ENCODE data around the gene YBEY. TPM values are rescaled to one million over a fixed set of nuclear protein-coding genes. Genes with fewer than 3 reads are reported as not detected.

The YBEY gene, protein sequence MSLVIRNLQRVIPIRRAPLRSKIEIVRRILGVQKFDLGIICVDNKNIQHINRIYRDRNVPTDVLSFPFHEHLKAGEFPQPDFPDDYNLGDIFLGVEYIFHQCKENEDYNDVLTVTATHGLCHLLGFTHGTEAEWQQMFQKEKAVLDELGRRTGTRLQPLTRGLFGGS
- total RNA-seq: 20.3 and 26.5 TPM in 2 replicates

DNA sequence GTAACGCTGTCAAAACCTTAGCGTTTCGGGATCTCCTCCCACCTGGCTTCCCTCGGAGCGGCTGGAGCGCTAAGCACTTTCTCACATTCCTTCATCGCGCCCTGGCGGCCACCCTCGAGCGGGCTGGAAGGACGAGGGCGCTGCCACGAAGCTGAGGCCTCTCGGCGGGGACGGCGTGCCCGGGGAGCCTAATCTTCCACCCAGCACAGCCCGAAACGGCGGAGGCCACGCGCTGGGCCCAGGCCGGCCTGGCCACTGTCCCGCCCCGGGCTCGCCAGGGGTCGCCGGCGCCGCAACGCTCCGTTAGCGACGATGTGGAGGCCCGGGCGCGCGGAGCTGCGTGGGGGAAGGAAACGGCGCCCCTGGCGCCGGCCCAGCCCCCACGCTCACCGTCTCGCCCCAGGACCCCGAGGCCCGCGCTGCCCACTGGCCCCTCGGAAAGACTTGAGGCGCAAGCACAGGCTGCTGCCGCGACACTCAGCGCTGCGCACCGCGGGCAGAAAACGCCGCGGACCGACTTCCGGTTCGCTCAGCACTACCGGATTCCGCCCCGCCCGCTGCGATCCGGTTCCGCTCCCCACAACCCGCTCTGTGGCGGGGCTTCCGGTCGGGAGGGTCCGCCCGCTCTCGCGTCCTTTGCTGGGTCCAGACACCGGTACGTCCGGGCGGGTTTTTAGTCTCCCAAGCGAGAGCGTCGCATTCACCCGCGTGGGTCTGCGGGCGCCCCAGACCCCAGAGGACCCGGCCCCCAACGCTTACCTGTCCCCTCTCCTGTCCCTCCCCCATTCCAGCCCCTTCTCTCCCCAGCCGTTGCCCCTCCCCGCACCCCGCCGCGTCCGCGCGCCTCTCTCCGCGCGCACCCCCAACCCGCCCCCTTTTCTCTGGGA is at the start of gene YBEY:
Gene YBEY (plus strand): TSS at position 582 of the 887 bp plus-strand sequence. CDS start 572 bp downstream, outside the sequence.

DNA sequence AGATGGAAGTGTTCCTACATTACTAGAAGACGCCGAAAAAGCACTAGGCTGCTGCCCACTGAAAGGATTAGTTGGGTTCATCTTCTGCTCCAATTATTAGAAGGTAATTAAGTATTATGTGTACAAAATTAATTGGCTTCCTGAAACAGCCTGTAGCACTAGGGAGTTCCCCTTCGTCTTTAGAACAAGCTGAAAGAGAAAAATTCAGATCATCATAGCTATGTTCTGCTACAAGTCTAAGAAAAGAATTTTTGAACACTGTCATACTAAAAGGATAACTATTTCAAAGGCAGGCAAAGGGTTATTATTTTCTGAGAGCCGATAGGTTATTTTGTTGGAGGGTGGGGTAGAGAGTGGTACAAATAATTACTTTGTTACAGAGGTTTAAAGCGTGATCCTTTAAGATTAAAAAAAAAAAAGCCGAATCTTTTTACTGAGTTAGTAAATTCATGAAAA is 908 bp upstream of the YBEY start, which contains the start of gene MCM3AP:
Gene MCM3AP (minus strand): TSS at position 406 of the 456 bp plus-strand sequence. CDS start 325 bp downstream, at position 81.

DNA sequence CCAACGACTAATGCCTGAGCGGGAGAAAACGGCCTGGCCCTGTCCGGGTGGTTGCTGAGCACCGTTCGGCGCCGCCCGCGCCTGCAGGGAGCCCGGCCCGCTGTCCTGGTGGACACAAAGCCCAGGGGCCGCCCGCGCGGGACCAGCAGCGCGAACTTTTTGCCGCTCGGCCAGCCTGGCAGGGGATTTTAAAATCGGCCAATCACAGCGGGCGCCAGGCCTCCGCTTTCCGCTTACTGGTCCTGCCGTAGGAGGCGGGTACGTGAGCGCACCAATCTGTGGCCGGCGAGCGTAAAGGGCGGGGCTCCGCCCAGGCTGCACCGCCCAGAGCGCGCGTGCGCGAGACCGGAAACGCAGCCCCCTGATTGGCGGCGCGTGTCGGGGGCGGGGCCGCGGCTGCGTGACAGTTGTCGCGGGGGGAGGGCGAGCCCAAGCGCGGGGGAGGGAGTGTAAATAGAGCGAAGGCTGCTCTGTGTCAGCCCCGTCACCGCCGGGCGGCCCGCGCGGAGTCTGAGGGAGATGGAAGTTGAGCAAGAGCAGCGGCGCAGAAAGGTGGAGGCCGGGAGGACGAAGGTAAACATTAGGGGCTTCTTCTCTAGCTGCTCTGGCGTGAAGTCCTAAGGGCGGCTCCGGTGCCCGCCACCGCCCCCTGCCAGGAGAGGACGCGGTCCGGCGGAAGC is 37.7 kb downstream of the YBEY start, which contains the start of the genes C21orf58 and PCNT:
Gene C21orf58 (minus strand): TSS at position 161 of the 680 bp plus-strand sequence. CDS start 1,132 bp downstream, outside the sequence.
Gene PCNT (plus strand): TSS at position 447 of the 680 bp plus-strand sequence. CDS start 73 bp downstream, at position 520.

Other genes starting within 250 kb of the YBEY start
- gene COL6A2, start 188.2 kb upstream of the YBEY start, total RNA-seq: 1,554 and 1,623 TPM in 2 replicates
- not detected in 2 replicates for gene FTCD, start 130.8 kb upstream of the YBEY start, total RNA-seq
- gene SPATC1L, start 101.9 kb upstream of the YBEY start, total RNA-seq: 17.5 and 30.8 TPM in 2 replicates
- gene LSS, start 57.6 kb upstream of the YBEY start, total RNA-seq: 48.7 and 103 TPM in 2 replicates
- 44.5 and 47.8 TPM in 2 replicates for gene MCM3AP, start 731 bp upstream of the YBEY start, total RNA-seq
- 3.7 and 5.0 TPM in 2 replicates for gene C21orf58, start 37.5 kb downstream of the YBEY start, total RNA-seq
- gene PCNT, start 37.8 kb downstream of the YBEY start, total RNA-seq: 13.7 and 14.4 TPM in 2 replicates
- 11.2 and 16.9 TPM in 2 replicates for gene DIP2A, start 172.5 kb downstream of the YBEY start, total RNA-seq